Natural killer cell treated with Interleukin-12 subunit alpha and Interleukin-12 subunit beta and Interleukin-15 and Interleukin-18, amount 100 ng/mL, for 72 hours (primary cell): ENCODE data around the gene VSX2. TPM values are rescaled to one million over a fixed set of nuclear protein-coding genes. Genes with fewer than 3 reads are reported as not detected.
"Not testable (repeated sequence)": the region's sequence is repeated elsewhere in the genome, so short reads cannot be mapped to it uniquely, and the experiment has no call there.

Experiments used
- ATAC-seq, 2 donors: fragments of 150-1000 bp; cut with Tn5 transposase in 1 of 2; sonication (Bioruptor Pico), chemical (Tn5 transposase) in 1 of 2; 2 replicates each; pipeline ENCODE4 v1.10.0; 2021
- DNase-seq: peaks from one replicate; pipeline ENCODE4 v3.0.0; 2022; ENCODE audit warnings: low spot score
- H3K27ac Mint-ChIP-seq, 2 donors: 1 replicate in 1 of 2; 2 replicates in 1 of 2; pipeline ENCODE4 v1.8.0; 2022; ENCODE audit warnings: mixed read lengths in 2 of 2, mild to moderate bottlenecking in 1 of 2, moderate library complexity in 1 of 2
- H3K27me3 Mint-ChIP-seq, 2 donors: 1 replicate in 1 of 2; 2 replicates in 1 of 2; pipeline ENCODE4 v1.8.0; 2022; ENCODE audit warnings: mixed read lengths in 2 of 2
- H3K36me3 Mint-ChIP-seq: one replicate; pipeline ENCODE4 v1.8.0; 2022; ENCODE audit warnings: mixed read lengths
- H3K4me1 Mint-ChIP-seq, 2 donors: 1 replicate in 1 of 2; 2 replicates in 1 of 2; pipeline ENCODE4 v1.8.0; 2022; ENCODE audit warnings: low read depth in 2 of 2, mixed read lengths in 2 of 2, mild to moderate bottlenecking in 1 of 2
- H3K4me3 Mint-ChIP-seq: one replicate; pipeline ENCODE4 v1.8.0; 2022; ENCODE audit warnings: mixed read lengths
- H3K9me3 Mint-ChIP-seq: 2 replicates; pipeline ENCODE4 v1.8.0; 2022; ENCODE audit warnings: mixed read lengths
- total RNA-seq, 2 donors: library from RNA; stranded (reverse); gene quantifications; one replicate each; pipeline ENCODE4 v1.2.3, GENCODE V29; 2022

VSX2 gene
- total RNA-seq, 2 donors from 2014 or later: not detected

- no peaks in the 10 kb centered on the region for H3K36me3 Mint-ChIP-seq
- ATAC-seq: no peak
- no peak for DNase-seq
- no peaks in the 10 kb centered on the region for H3K9me3 Mint-ChIP-seq
- peaks cover 4 to 5% of the 10 kb centered on the region in 2 donors for H3K4me1 Mint-ChIP-seq
- peaks cover 0 to 5% of the 10 kb centered on the region in 2 donors for H3K27me3 Mint-ChIP-seq
- peak overlapping the region; percentile 78 for H3K4me3 Mint-ChIP-seq
- no peak overlapping the region for H3K27ac Mint-ChIP-seq
Measured at GRCh38 chr14:74257941-74258763, 18.9 kb downstream of the VSX2 start.

- Mint-ChIP-seq H3K36me3 (no peaks in the 10 kb centered on the region), H3K4me1 (peaks cover 4 to 5% of the 10 kb centered on the region in 2 donors), H3K27me3 (peaks cover 0 to 2% of the 10 kb centered on the region in 2 donors), H3K27ac (no peak overlapping the region), H3K9me3 (no peaks in the 10 kb centered on the region), H3K4me3 (peak overlapping the region; percentile 34)
- no peak for ATAC-seq
- DNase-seq: no peak
Measured at GRCh38 chr14:74258764-74259035, 19.5 kb downstream of the VSX2 start.

GRCh38 chr14:74259513-74259912 is 20.3 kb downstream of the VSX2 start:
- no peak for DNase-seq
- no peak overlapping the region for H3K4me3 Mint-ChIP-seq
- no peaks in the 10 kb centered on the region for H3K36me3 Mint-ChIP-seq
- H3K27ac Mint-ChIP-seq: no peak overlapping the region
- H3K27me3 Mint-ChIP-seq: peaks cover 0 to 2% of the 10 kb centered on the region in 2 donors
- peaks cover 4 to 5% of the 10 kb centered on the region in 2 donors for H3K4me1 Mint-ChIP-seq
- no peak for ATAC-seq
- H3K9me3 Mint-ChIP-seq: no peaks in the 10 kb centered on the region

- DNase-seq (no peak), ATAC-seq (no peak)
- no peaks in the 10 kb centered on the region for H3K36me3 Mint-ChIP-seq
- H3K4me3 Mint-ChIP-seq: no peak overlapping the region
- no peaks in the 10 kb centered on the region for H3K9me3 Mint-ChIP-seq
- peaks cover 4 to 5% of the 10 kb centered on the region in 2 donors for H3K4me1 Mint-ChIP-seq
- H3K27me3 Mint-ChIP-seq: peaks cover 2 to 7% of the 10 kb centered on the region in 2 donors
- no peak overlapping the region for H3K27ac Mint-ChIP-seq
Measured at GRCh38 chr14:74260525-74261233, 21.4 kb downstream of the VSX2 start.

GRCh38 chr14:74261288-74261687 is 22.0 kb downstream of the VSX2 start:
- peaks cover 2 to 10% of the 10 kb centered on the region in 2 donors for H3K27me3 Mint-ChIP-seq
- ATAC-seq (no peak), DNase-seq (no peak)
- no peaks in the 10 kb centered on the region for H3K36me3 Mint-ChIP-seq
- peaks cover 4 to 5% of the 10 kb centered on the region in 2 donors for H3K4me1 Mint-ChIP-seq
- H3K27ac Mint-ChIP-seq: no peak overlapping the region
- H3K9me3 Mint-ChIP-seq: no peaks in the 10 kb centered on the region
- H3K4me3 Mint-ChIP-seq: no peak overlapping the region

GRCh38 chr14:74262076-74262475 is 22.8 kb downstream of the VSX2 start:
- H3K9me3 Mint-ChIP-seq: no peaks in the 10 kb centered on the region
- peaks cover 0 to 10% of the 10 kb centered on the region in 2 donors for H3K27me3 Mint-ChIP-seq
- ATAC-seq (no peak), DNase-seq (no peak)
- no peak overlapping the region for H3K4me3 Mint-ChIP-seq
- H3K4me1 Mint-ChIP-seq: peaks cover 0 to 1% of the 10 kb centered on the region in 2 donors
- no peaks in the 10 kb centered on the region for H3K36me3 Mint-ChIP-seq
- no peak overlapping the region for H3K27ac Mint-ChIP-seq

GRCh38 chr14:74263181-74263580 is 23.9 kb downstream of the VSX2 start:
- DNase-seq (no peak), ATAC-seq (no peak)
- H3K27me3 Mint-ChIP-seq: peaks cover 3 to 15% of the 10 kb centered on the region in 2 donors
- H3K4me3 Mint-ChIP-seq: no peak overlapping the region
- no peak overlapping the region for H3K27ac Mint-ChIP-seq
- H3K9me3 Mint-ChIP-seq: no peaks in the 10 kb centered on the region
- H3K4me1 Mint-ChIP-seq: no peaks in the 10 kb centered on the region
- H3K36me3 Mint-ChIP-seq: no peaks in the 10 kb centered on the region

- Mint-ChIP-seq H3K4me3 (no peak overlapping the region), H3K36me3 (no peaks in the 10 kb centered on the region), H3K4me1 (no peaks in the 10 kb centered on the region), H3K27ac (no peak overlapping the region), H3K9me3 (no peaks in the 10 kb centered on the region), H3K27me3 (peaks cover 4 to 23% of the 10 kb centered on the region in 2 donors)
- ATAC-seq: no peak
- DNase-seq: no peak
Measured at GRCh38 chr14:74263921-74264320, 24.7 kb downstream of the VSX2 start.

GRCh38 chr14:74265301-74265965 is 26.2 kb downstream of the VSX2 start:
- DNase-seq (no peak), ATAC-seq (no peak)
- H3K27me3 Mint-ChIP-seq: peaks cover 5 to 24% of the 10 kb centered on the region in 2 donors
- no peaks in the 10 kb centered on the region for H3K36me3 Mint-ChIP-seq
- no peaks in the 10 kb centered on the region for H3K9me3 Mint-ChIP-seq
- no peak overlapping the region for H3K27ac Mint-ChIP-seq
- H3K4me1 Mint-ChIP-seq: no peaks in the 10 kb centered on the region
- H3K4me3 Mint-ChIP-seq: no peak overlapping the region

- Mint-ChIP-seq H3K4me1 (no peaks in the 10 kb centered on the region), H3K27me3 (peaks cover 15 to 24% of the 10 kb centered on the region in 2 donors), H3K4me3 (no peak overlapping the region), H3K36me3 (no peaks in the 10 kb centered on the region), H3K27ac (no peak overlapping the region), H3K9me3 (no peaks in the 10 kb centered on the region)
- DNase-seq: no peak
- ATAC-seq: peak in 1 of 2 donors; percentile 15
Measured at GRCh38 chr14:74267588-74267987, 28.3 kb downstream of the VSX2 start.

GRCh38 chr14:74270382-74271177 is 31.3 kb downstream of the VSX2 start:
- H3K36me3 Mint-ChIP-seq, H3K27ac Mint-ChIP-seq, H3K4me3 Mint-ChIP-seq, DNase-seq, ATAC-seq, H3K9me3 Mint-ChIP-seq, H3K4me1 Mint-ChIP-seq: not testable (repeated sequence)
- peaks cover 15 to 18% of the 10 kb centered on the region in 2 donors for H3K27me3 Mint-ChIP-seq

GRCh38 chr14:74271365-74271764 is 32.1 kb downstream of the VSX2 start:
- Mint-ChIP-seq H3K27ac (no peak overlapping the region), H3K9me3 (no peaks in the 10 kb centered on the region), H3K27me3 (peaks cover 14 to 15% of the 10 kb centered on the region in 2 donors), H3K36me3 (no peaks in the 10 kb centered on the region), H3K4me1 (no peaks in the 10 kb centered on the region), H3K4me3 (no peak overlapping the region)
- ATAC-seq (no peak), DNase-seq (no peak)

- H3K9me3 Mint-ChIP-seq: peaks cover 2% of the 10 kb centered on the region
- H3K36me3 Mint-ChIP-seq: no peaks in the 10 kb centered on the region
- H3K4me3 Mint-ChIP-seq: no peak overlapping the region
- peaks cover 0 to 10% of the 10 kb centered on the region in 2 donors for H3K27me3 Mint-ChIP-seq
- H3K4me1 Mint-ChIP-seq: no peaks in the 10 kb centered on the region
- no peak overlapping the region for H3K27ac Mint-ChIP-seq
- no peak for ATAC-seq
- DNase-seq: no peak
Measured at GRCh38 chr14:74275241-74275841, 36.1 kb downstream of the VSX2 start.
